CD4-positive, alpha-beta T cell (primary cell): ENCODE data around the gene C10orf71. TPM values are rescaled to one million over a fixed set of nuclear protein-coding genes. Genes with fewer than 3 reads are reported as not detected.

Experiments
- ATAC-seq: fragments of 200-7000 bp; cut with Tn5 transposase; one replicate; pipeline ENCODE4 v1.10.0; 2022; ENCODE audit warnings: mild to moderate bottlenecking; ENCODE audit not compliant: poor library complexity
- CTCF ChIA-PET: fragments of 350-600 bp; sonication (Branson Sonifier 250); formaldehyde crosslinking; loops from one replicate; lab custom pipeline; 2021; ENCODE audit warnings: antibody characterized with exemption, inconsistent platforms; lab: Charles Lee
- POLR2A ChIA-PET: fragments of 350-600 bp; sonication (Branson Sonifier 250); formaldehyde crosslinking; loops from one replicate; lab custom pipeline; 2021; ENCODE audit warnings: antibody characterized with exemption, inconsistent platforms; lab: Charles Lee
- DNase-seq, 14 experiments: peaks; one replicate each; pipeline ENCODE4 v3.0.0-alpha.2; 2013 to 2020; ENCODE audit warnings: mixed read lengths in 2 of 14
- H3K27ac ChIP-seq, 2 donors: one replicate each; pipeline versions ENCODE4 v1.5.1 to v1.7.0; 2013; ENCODE audit warnings: low read length in 2 of 2, low read depth in 1 of 2, mild to moderate bottlenecking in 1 of 2
- H3K27me3 ChIP-seq, 2 experiments: 1 replicate in 1 of 2; 2 replicates in 1 of 2; pipeline versions ENCODE4 v1.6.1 to v1.7.0; 2013; ENCODE audit warnings: low read length in 2 of 2, control low read depth in 1 of 2, mild to moderate bottlenecking in 1 of 2, moderate library complexity in 1 of 2; ENCODE audit not compliant: insufficient read depth in 2 of 2, control insufficient read depth in 1 of 2
- H3K36me3 ChIP-seq: one replicate; pipeline ENCODE4 v1.6.1; 2013; ENCODE audit warnings: low read length, control low read depth; ENCODE audit not compliant: insufficient read depth
- H3K4me1 ChIP-seq: one replicate; pipeline ENCODE4 v1.6.1; 2013; ENCODE audit warnings: low read length, control low read depth; ENCODE audit not compliant: insufficient read depth
- H3K4me3 ChIP-seq: one replicate; pipeline ENCODE4 v1.5.1; 2013; ENCODE audit warnings: mild to moderate bottlenecking, low read length, moderate library complexity
- H3K9me3 ChIP-seq, 2 experiments: 1 replicate in 1 of 2; 2 replicates in 1 of 2; pipeline versions ENCODE4 v1.6.1 to v1.7.0; 2013; ENCODE audit warnings: low read length in 2 of 2, mild to moderate bottlenecking in 2 of 2, control low read depth in 1 of 2, moderate library complexity in 1 of 2; ENCODE audit not compliant: control insufficient read depth in 1 of 2, insufficient read depth in 1 of 2
- H3K27ac Mint-ChIP-seq: one replicate; pipeline ENCODE4 v1.8.0; 2020; ENCODE audit warnings: mixed read lengths
- H3K27me3 Mint-ChIP-seq: one replicate; pipeline ENCODE4 v1.8.0; 2021; ENCODE audit warnings: mixed read lengths
- H3K36me3 Mint-ChIP-seq: one replicate; pipeline ENCODE4 v1.8.0; 2021; ENCODE audit warnings: low read depth, mixed read lengths
- H3K4me1 Mint-ChIP-seq: one replicate; pipeline ENCODE4 v1.8.0; 2021; ENCODE audit warnings: low read depth, mixed read lengths
- H3K4me3 Mint-ChIP-seq: one replicate; pipeline ENCODE4 v1.8.0; 2020; ENCODE audit warnings: mild to moderate bottlenecking, mixed read lengths
- H3K9me3 Mint-ChIP-seq: one replicate; pipeline ENCODE4 v1.8.0; 2020; ENCODE audit warnings: mixed read lengths
- intact Hi-C, 2 experiments: fragments of 100-400 bp; cut with DNase I in 1 of 2; cut with micrococcal nuclease in 1 of 2; formaldehyde crosslinking; loops; one replicate each; pipeline versions ENCODE4 v1.15.1 to v1.9.0; 2023 to 2025; cut with DNase I, micrococcal nuclease
- total RNA-seq, 174 experiments: library from RNA in 2 of 174; stranded (reverse) in 2 of 174; gene quantifications; one replicate each; pipeline ENCODE4 v1.2.3 and lab custom pipeline; 2021 to 2026
- TF ChIP-seq, protein P1 (sequence below): fragments of 200-600 bp; IDR thresholded peaks from one replicate; pipeline ENCODE4 v1.8.0; 2022; ENCODE audit warnings: antibody characterized with exemption, mild to moderate bottlenecking

The C10orf71 gene
- total RNA-seq, 2 experiments from 2014 or later = not detected

DNA sequence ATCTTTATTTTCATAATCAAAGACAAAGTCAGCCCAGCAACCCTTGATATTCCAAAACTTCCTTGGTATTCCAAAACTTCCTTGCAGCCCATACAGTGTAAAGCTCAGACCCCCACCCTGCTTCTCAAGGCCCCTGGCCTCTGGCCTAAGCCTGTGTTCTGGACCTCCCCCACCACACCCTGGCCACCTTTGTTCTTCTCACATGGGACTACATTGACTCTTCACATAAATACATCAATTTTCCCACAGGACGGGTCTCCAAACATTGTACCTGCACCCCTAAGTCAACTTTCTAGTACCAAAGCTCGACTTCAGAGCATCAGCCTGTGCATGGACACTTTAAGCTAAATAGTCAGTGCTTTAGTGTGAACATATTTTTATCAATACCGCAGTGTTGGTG lies 56.3 kb downstream of the C10orf71 start:
- Mint-ChIP-seq H3K36me3 (no peaks in the 10 kb centered on the region), H3K4me1 (no peaks in the 10 kb centered on the region), H3K27ac (no peak overlapping the region), H3K9me3 (peaks cover 2% of the 10 kb centered on the region), H3K27me3 (peaks cover 3% of the 10 kb centered on the region), H3K4me3 (no peak overlapping the region)
- CTCF ChIA-PET = no interaction called here
- H3K4me1 ChIP-seq = no peaks in the 10 kb centered on the region
- intact Hi-C loops = no loop called here
- H3K27me3 ChIP-seq = no peaks in the 10 kb centered on the region
- no peaks in the 10 kb centered on the region for H3K36me3 ChIP-seq
- DNase-seq (no peak), ATAC-seq (no peak)
- POLR2A ChIA-PET = no interaction called here
- H3K9me3 ChIP-seq = peaks cover 3 to 19% of the 10 kb centered on the region in 2 experiments
- TF ChIP-seq, protein P1, sequence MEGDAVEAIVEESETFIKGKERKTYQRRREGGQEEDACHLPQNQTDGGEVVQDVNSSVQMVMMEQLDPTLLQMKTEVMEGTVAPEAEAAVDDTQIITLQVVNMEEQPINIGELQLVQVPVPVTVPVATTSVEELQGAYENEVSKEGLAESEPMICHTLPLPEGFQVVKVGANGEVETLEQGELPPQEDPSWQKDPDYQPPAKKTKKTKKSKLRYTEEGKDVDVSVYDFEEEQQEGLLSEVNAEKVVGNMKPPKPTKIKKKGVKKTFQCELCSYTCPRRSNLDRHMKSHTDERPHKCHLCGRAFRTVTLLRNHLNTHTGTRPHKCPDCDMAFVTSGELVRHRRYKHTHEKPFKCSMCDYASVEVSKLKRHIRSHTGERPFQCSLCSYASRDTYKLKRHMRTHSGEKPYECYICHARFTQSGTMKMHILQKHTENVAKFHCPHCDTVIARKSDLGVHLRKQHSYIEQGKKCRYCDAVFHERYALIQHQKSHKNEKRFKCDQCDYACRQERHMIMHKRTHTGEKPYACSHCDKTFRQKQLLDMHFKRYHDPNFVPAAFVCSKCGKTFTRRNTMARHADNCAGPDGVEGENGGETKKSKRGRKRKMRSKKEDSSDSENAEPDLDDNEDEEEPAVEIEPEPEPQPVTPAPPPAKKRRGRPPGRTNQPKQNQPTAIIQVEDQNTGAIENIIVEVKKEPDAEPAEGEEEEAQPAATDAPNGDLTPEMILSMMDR = no peak
- no peak overlapping the region for H3K27ac ChIP-seq
- H3K4me3 ChIP-seq = no peak overlapping the region

DNA sequence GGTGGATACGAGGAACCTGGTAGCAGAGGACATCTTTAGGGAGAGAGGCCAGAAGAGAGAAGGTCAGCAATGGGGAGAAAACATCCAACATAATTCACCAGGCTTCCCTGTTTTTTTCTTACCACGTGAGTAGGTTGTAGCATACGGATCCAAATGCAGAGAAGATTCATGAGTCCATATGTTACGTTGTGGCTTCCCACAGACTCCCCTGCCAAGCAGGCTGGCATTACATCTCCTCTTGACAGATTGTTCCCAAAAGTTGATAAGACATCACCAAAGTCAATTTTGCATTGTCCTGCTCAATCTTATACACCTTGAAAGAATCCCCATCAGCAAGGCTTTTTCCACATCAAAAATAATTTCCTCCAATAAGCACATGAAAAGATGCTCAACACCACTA lies 57.2 kb downstream of the C10orf71 start:
- ChIA-PET CTCF (no interaction called here), POLR2A (no interaction called here)
- Histone ChIP-seq H3K36me3 (no peaks in the 10 kb centered on the region), H3K9me3 (peaks cover 0 to 16% of the 10 kb centered on the region in 2 experiments), H3K27me3 (no peaks in the 10 kb centered on the region), H3K4me1 (no peaks in the 10 kb centered on the region), H3K27ac (no peak overlapping the region), H3K4me3 (no peak overlapping the region)
- Mint-ChIP-seq H3K4me3 (no peak overlapping the region), H3K4me1 (no peaks in the 10 kb centered on the region), H3K36me3 (no peaks in the 10 kb centered on the region), H3K9me3 (no peaks in the 10 kb centered on the region), H3K27ac (no peak overlapping the region), H3K27me3 (no peaks in the 10 kb centered on the region)
- TF ChIP-seq, protein P1 = no peak
- DNase-seq (no peak), ATAC-seq (no peak)
- intact Hi-C loops = no loop called here

DNA sequence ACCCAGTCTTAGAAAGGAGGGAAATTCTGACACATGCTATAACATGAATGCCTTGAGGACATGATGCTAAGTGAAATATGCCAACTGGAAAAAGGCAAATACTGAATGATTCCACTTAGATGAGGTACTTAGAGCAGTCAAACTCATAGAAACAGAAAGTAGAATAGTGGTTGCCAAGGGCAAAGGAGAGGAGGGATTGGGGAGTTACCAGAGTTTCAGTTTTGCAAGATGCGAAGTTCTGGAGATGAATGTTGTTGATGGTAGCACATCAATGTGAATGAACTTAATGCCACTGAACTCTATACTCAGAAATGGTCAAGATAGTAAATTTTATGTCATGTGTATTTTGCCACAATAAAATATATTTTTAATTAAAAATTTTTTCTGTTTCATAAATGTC lies 58.0 kb downstream of the C10orf71 start:
- Mint-ChIP-seq H3K9me3 (no peaks in the 10 kb centered on the region), H3K27ac (no peak overlapping the region), H3K27me3 (peaks cover 1% of the 10 kb centered on the region), H3K4me1 (no peaks in the 10 kb centered on the region), H3K4me3 (no peak overlapping the region), H3K36me3 (no peaks in the 10 kb centered on the region)
- no peaks in the 10 kb centered on the region for H3K36me3 ChIP-seq
- peaks cover 0 to 16% of the 10 kb centered on the region in 2 experiments for H3K9me3 ChIP-seq
- H3K27ac ChIP-seq = no peak overlapping the region
- ChIA-PET POLR2A (no interaction called here), CTCF (no interaction called here)
- no peak for DNase-seq
- intact Hi-C loops = no loop called here
- no peaks in the 10 kb centered on the region for H3K4me1 ChIP-seq
- no peak for ATAC-seq
- H3K27me3 ChIP-seq = no peaks in the 10 kb centered on the region
- TF ChIP-seq, protein P1 = no peak
- no peak overlapping the region for H3K4me3 ChIP-seq
